RWPE2 (cell line): Measurements from ENCODE around the gene KLHL33.

Source experiments
- ATAC-seq: fragments of 200-7000 bp; cut with Tn5 transposase; 3 replicates; pipeline ENCODE4 v1.9.1; 2021; ENCODE audit warnings: low read depth
- DNase-seq: peaks from one replicate; pipeline ENCODE4 v3.0.0-alpha.2; 2020; ENCODE audit warnings: low spot score
- H3K27ac ChIP-seq: fragments of 450-650 bp; 2 replicates; pipeline ENCODE4 v1.5.1; 2017; ENCODE audit warnings: mild to moderate bottlenecking; ENCODE audit not compliant: poor library complexity, severe bottlenecking
- H3K27me3 ChIP-seq: fragments of 250-450 bp; sonication (Bioruptor Pico); 2 replicates; pipeline ENCODE4 v1.5.1; 2021; ENCODE audit warnings: mild to moderate bottlenecking, moderate library complexity; ENCODE audit not compliant: insufficient read depth, poor library complexity, severe bottlenecking
- H3K36me3 ChIP-seq: fragments of 250-450 bp; sonication (Bioruptor Pico); 2 replicates; pipeline ENCODE4 v1.5.1; 2020; ENCODE audit warnings: low read depth, mild to moderate bottlenecking, moderate library complexity
- H3K4me1 ChIP-seq: fragments of 250-450 bp; sonication (Bioruptor Pico); 2 replicates; pipeline ENCODE4 v1.5.1; 2021; ENCODE audit warnings: mild to moderate bottlenecking, moderate library complexity; ENCODE audit not compliant: insufficient read depth, poor library complexity, severe bottlenecking
- H3K4me3 ChIP-seq: fragments of 250-450 bp; sonication (Bioruptor Pico); 2 replicates; pipeline ENCODE4 v1.5.1; 2021; ENCODE audit warnings: mild to moderate bottlenecking, moderate library complexity; ENCODE audit not compliant: severe bottlenecking
- H3K9me3 ChIP-seq: fragments of 250-450 bp; sonication (Bioruptor Pico); 2 replicates; pipeline ENCODE4 v1.5.1; 2021; ENCODE audit warnings: mild to moderate bottlenecking, moderate library complexity; ENCODE audit not compliant: severe bottlenecking
- CTCF ChIP-seq: fragments of 450-650 bp; IDR thresholded peaks from one replicate; pipeline ENCODE4 v1.5.1; 2017; ENCODE audit warnings: mild to moderate bottlenecking, moderate library complexity; ENCODE audit not compliant: poor library complexity, severe bottlenecking

Gene KLHL33

DNA sequence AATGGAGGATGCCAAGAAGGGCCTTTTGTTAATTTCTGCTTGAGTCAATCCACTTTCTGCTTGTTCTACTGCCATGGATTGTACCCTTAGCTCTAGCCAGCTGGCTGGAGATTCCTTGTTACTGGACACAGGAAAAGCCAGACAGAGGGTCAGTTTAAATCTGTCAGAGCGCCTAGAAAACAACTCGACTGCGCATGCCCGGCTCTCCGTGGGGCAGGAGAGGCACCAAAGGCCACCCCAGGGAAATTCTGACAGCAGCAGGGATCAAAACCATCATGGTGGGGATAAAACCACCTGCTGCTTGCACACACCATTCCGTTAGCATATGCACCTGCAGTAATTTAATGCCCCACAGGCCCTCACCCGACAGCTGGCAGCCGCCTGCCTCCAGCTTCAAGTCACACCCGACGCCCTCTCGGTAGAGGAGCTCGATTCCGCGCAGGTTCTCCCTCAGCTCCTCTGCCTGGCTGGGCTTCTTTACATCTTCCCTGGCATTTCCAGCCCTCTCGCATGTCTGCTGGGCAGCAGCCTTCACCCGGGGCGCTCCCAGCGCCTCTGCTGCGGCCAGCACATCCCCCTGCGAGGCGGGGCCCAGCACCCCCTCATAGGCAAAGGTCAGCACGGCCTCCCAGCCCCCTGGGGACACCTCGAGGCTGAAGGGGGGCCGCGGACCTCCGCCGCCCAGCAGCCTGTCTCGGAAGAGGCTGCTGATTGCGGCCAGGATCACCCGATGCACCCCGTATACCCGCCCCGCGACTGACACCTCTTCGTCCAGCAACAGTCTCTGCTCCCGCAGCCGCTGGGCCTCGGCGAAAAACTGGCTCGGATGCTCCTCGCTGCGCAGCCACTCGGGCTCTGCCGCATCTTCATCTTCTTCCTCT is 1.0 kb downstream of the KLHL33 start:
- no peak for TF ChIP-seq CTCF
- ATAC-seq, result no peak

GRCh38 chr14:20429801-20430669 is 5.9 kb downstream of the KLHL33 start:
- ATAC-seq (no peak), DNase-seq (no peak)
- no peak overlapping the region for H3K27ac ChIP-seq
- H3K9me3 ChIP-seq, result no peaks in the 10 kb centered on the region
- TF ChIP-seq CTCF, result no peak
- no peak overlapping the region for H3K4me3 ChIP-seq
- H3K27me3 ChIP-seq, result no peaks in the 10 kb centered on the region
- no peaks in the 10 kb centered on the region for H3K36me3 ChIP-seq
- H3K4me1 ChIP-seq, result peaks cover 5% of the 10 kb centered on the region

More for the DNA sequence above, 1.0 kb downstream of the KLHL33 start:
- DNase-seq, result peak; percentile 69
- no peaks in the 10 kb centered on the region for H3K27me3 ChIP-seq
- no peak overlapping the region for H3K27ac ChIP-seq
- no peak overlapping the region for H3K4me3 ChIP-seq
- H3K36me3 ChIP-seq, result no peaks in the 10 kb centered on the region
- peaks cover 7% of the 10 kb centered on the region for H3K4me1 ChIP-seq
- H3K9me3 ChIP-seq, result no peaks in the 10 kb centered on the region

DNA sequence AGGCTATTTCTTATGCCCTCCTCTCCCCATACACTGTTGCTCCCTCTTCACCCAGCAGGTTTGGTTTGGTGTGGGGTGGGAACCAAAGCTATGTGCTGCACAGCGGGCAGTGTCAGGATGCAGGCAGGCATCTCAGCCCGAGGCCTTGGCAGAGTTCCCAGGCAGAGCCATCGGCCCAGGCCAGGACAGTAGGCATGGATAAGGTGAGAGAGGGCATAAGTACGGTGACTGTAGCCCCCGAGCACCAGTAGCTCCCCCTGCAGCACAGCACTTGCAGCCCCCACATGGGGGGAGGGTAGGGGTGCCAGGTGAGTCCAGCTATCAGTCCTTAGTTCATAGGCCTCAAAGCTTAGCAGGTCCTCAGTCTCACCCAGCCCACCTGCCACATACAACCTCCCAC is 7.2 kb downstream of the KLHL33 start:
- DNase-seq (no peak), ATAC-seq (no peak)
- Histone ChIP-seq H3K4me1 (peaks cover 5% of the 10 kb centered on the region), H3K9me3 (no peaks in the 10 kb centered on the region), H3K4me3 (no peak overlapping the region), H3K27me3 (no peaks in the 10 kb centered on the region), H3K27ac (no peak overlapping the region), H3K36me3 (no peaks in the 10 kb centered on the region)
- TF ChIP-seq CTCF, result no peak

GRCh38 chr14:20428010-20428365 is 8.0 kb downstream of the KLHL33 start:
- H3K27ac ChIP-seq, result no peak overlapping the region
- no peaks in the 10 kb centered on the region for H3K27me3 ChIP-seq
- DNase-seq (no peak), ATAC-seq (no peak)
- no peaks in the 10 kb centered on the region for H3K36me3 ChIP-seq
- H3K9me3 ChIP-seq, result no peaks in the 10 kb centered on the region
- TF ChIP-seq CTCF, result no peak
- no peak overlapping the region for H3K4me3 ChIP-seq
- H3K4me1 ChIP-seq, result peaks cover 5% of the 10 kb centered on the region
